Vagina (tissue), 2 donors: ENCODE data around the gene ENGASE.

Experiments used
- CTCF ChIP-seq, 3 experiments: fragments of 450-650 bp in 2 of 3; fragments of 200-600 bp in 1 of 3; sonication (generic) in 1 of 3; IDR thresholded peaks; one replicate each; pipeline ENCODE4 v1.5.1; 2017 to 2019; ENCODE audit warnings: antibody characterized with exemption in 3 of 3, mild to moderate bottlenecking in 2 of 3, moderate library complexity in 2 of 3
- POLR2A ChIP-seq, 2 donors: fragments of 450-650 bp; IDR thresholded peaks; one replicate each; pipeline ENCODE4 v1.6.1; 2017; ENCODE audit warnings: antibody characterized with exemption in 2 of 2, mild to moderate bottlenecking in 2 of 2, moderate library complexity in 2 of 2
- POLR2AphosphoS5 ChIP-seq, 2 donors: sonication (generic); formaldehyde crosslinking; IDR thresholded peaks; one replicate each; pipeline ENCODE4 v1.9.0; 2017; ENCODE audit warnings: antibody characterized with exemption in 2 of 2, mild to moderate bottlenecking in 2 of 2, low read depth in 1 of 2; ENCODE audit not compliant: insufficient read depth in 1 of 2

GRCh38 chr17:79117905-79118487, 43.4 kb downstream of the ENGASE start:
- no peak for TF ChIP-seq CTCF (IDR thresholded peaks at IDR 0.05)
- TF ChIP-seq POLR2A (IDR thresholded peaks at IDR 0.05) = no peak
- TF ChIP-seq POLR2AphosphoS5 (IDR thresholded peaks at IDR 0.05; ENCODE audit: insufficient read depth in 1 of 2, low read depth in 1 of 2) = no peak
